Ovary (tissue), 9 donors: ENCODE measurements around the gene USP47. TPM values are rescaled to one million over a fixed set of nuclear protein-coding genes. Genes with fewer than 3 reads are reported as not detected.

Experiments
- DNase-seq, 5 donors: peaks; one replicate each; pipeline ENCODE4 v3.0.0-alpha.2; 2019 to 2020
- H3K27ac ChIP-seq, 2 donors: fragments of 200-600 bp; one replicate each; pipeline versions ENCODE4 v1.5.1 to v1.8.0; 2019 to 2022
- H3K27me3 ChIP-seq: fragments of 200-600 bp; one replicate; pipeline ENCODE4 v1.8.0; 2022
- H3K36me3 ChIP-seq: fragments of 200-600 bp; sonication (generic); one replicate; pipeline ENCODE4 v1.5.1; 2019
- H3K4me1 ChIP-seq: one replicate; pipeline ENCODE4 v1.8.1; 2013; ENCODE audit warnings: mild to moderate bottlenecking, moderate library complexity; ENCODE audit not compliant: insufficient read depth
- H3K4me3 ChIP-seq: fragments of 200-600 bp; sonication (generic); one replicate; pipeline ENCODE4 v1.5.1; 2017
- H3K9me3 ChIP-seq, 2 donors: fragments of 200-600 bp in 1 of 2; sonication (generic) in 1 of 2; one replicate each; pipeline versions ENCODE4 v1.5.1 to v1.8.1; 2013 to 2019; ENCODE audit warnings: mild to moderate bottlenecking in 1 of 2, moderate library complexity in 1 of 2
- CTCF ChIP-seq, 3 donors: fragments of 450-650 bp in 2 of 3; fragments of 200-600 bp in 1 of 3; IDR thresholded peaks; one replicate each; pipeline versions ENCODE4 v1.5.1 to v1.8.0; 2016 to 2022; ENCODE audit warnings: antibody characterized with exemption in 3 of 3, mild to moderate bottlenecking in 1 of 3
- EP300 ChIP-seq: sonication (generic); formaldehyde crosslinking; IDR thresholded peaks from one replicate; pipeline ENCODE4 v1.6.1; 2017; ENCODE audit warnings: antibody characterized with exemption
- POLR2A ChIP-seq: fragments of 450-650 bp; IDR thresholded peaks from one replicate; pipeline ENCODE4 v1.6.1; 2017; ENCODE audit warnings: antibody characterized with exemption, mild to moderate bottlenecking, moderate library complexity
- WGBS, 3 donors: extraction: QIAGEN DNeasy Blood & Tissue Kit in 1 of 3; methylation state at CpG; one replicate each; pipeline versions ENCODE4 v1.1.5 to v1.1.7; 2013 to 2017; 5-methylcytosine and 5-hydroxymethylcytosine counted together
- intact Hi-C, 4 donors: fragments of 100-400 bp; cut with DNase I; formaldehyde crosslinking; loops; one replicate each; pipeline versions ENCODE4 v1.11.0 to v1.15.1; 2022 to 2023
- polyA plus RNA-seq, 2 donors: library from polyadenylated mRNA; stranded (reverse); fragments of 200-250 nt in 1 of 2; fragments of 350-450 nt in 1 of 2; fragmentation: Illumina TruSeq in 1 of 2; extraction: RNeasy Lipid Tissue Mini Kit (QIAGEN cat#74804) in 1 of 2; gene quantifications; one replicate each; pipeline ENCODE4 v1.2.3, GENCODE V29; 2013 to 2014
- total RNA-seq, 7 donors: library from RNA; depleted of rRNA in 2 of 7; stranded (reverse); fragments of >200 nt in 2 of 7; fragmentation: NEBNext Ultra II Directional in 3 of 7; extraction: Animal tissue kit (Norgen Biotek cat#: 25700) in 3 of 7; gene quantifications; one replicate each; pipeline versions ENCODE4 v1.1.0 to v1.2.4, GENCODE V29; 2016 to 2023
- donor health status: DM: no; HTN: no; CAD: no; lungs with moderate emphysema.
- donor health status: DM: no; HTN: no; CAD: no.
- donor health status: Bipolar disorder and iron deficiency.
- donor health status: DM: yes; HTN: yes; CAD: no.
- donor health status: DM: no; HTN: no; CAD: no.
- donor health status: DM: yes; HTN: yes; CAD: no.

The USP47 gene
- total and polyA plus RNA-seq, 9 donors = 26.5 to 70.5 (median 51.2) TPM

- Histone ChIP-seq H3K27me3 (no peaks in the 10 kb centered on the region), H3K27ac (no peak overlapping the region), H3K4me3 (no peak overlapping the region), H3K4me1 (no peaks in the 10 kb centered on the region), H3K36me3 (no peaks in the 10 kb centered on the region), H3K9me3 (no peaks in the 10 kb centered on the region)
- 62 to 75% (median 68%) methylated on average over 8 of the region's 8 CpGs for WGBS, 3 donors
- intact Hi-C loops = no loop called here
- no peak for DNase-seq
- TF ChIP-seq EP300 (no peak), POLR2A (no peak), CTCF (IDR thresholded peaks at IDR 0.05) (no peak)
Measured at GRCh38 chr11:11989774-11990744, 148.3 kb downstream of the USP47 start.

- no peak overlapping the region for H3K27ac ChIP-seq
- no peak overlapping the region for H3K4me3 ChIP-seq
- no peaks in the 10 kb centered on the region for H3K4me1 ChIP-seq
- no peaks in the 10 kb centered on the region for H3K27me3 ChIP-seq
- no peaks in the 10 kb centered on the region for H3K36me3 ChIP-seq
- intact Hi-C loops = no loop called here
- no peak for DNase-seq
- H3K9me3 ChIP-seq = no peaks in the 10 kb centered on the region
- TF ChIP-seq EP300 (no peak), POLR2A (no peak), CTCF (IDR thresholded peaks at IDR 0.05) (no peak)
- WGBS, 3 donors = 90 to 94% (median 90%) methylated on average over 6 of the region's 6 CpGs
Measured at GRCh38 chr11:11992257-11993212, 150.8 kb downstream of the USP47 start.

GRCh38 chr11:11993839-11994238, 152.1 kb downstream of the USP47 start:
- no peak for DNase-seq
- Histone ChIP-seq H3K4me3 (no peak overlapping the region), H3K36me3 (no peaks in the 10 kb centered on the region), H3K9me3 (no peaks in the 10 kb centered on the region), H3K4me1 (no peaks in the 10 kb centered on the region), H3K27ac (no peak overlapping the region), H3K27me3 (no peaks in the 10 kb centered on the region)
- intact Hi-C loops = no loop called here
- TF ChIP-seq CTCF (IDR thresholded peaks at IDR 0.05) (no peak), POLR2A (no peak), EP300 (no peak)
- WGBS, 3 donors = 46 to 62% (median 54%) methylated on average over 8 of the region's 8 CpGs

GRCh38 chr11:11995601-11996000, 153.8 kb downstream of the USP47 start:
- no peak overlapping the region for H3K4me3 ChIP-seq
- TF ChIP-seq POLR2A (no peak), EP300 (no peak), CTCF (IDR thresholded peaks at IDR 0.05) (no peak)
- H3K4me1 ChIP-seq = no peaks in the 10 kb centered on the region
- no peaks in the 10 kb centered on the region for H3K9me3 ChIP-seq
- no peaks in the 10 kb centered on the region for H3K36me3 ChIP-seq
- intact Hi-C loops = no loop called here
- no peaks in the 10 kb centered on the region for H3K27me3 ChIP-seq
- H3K27ac ChIP-seq = no peak overlapping the region
- no peak for DNase-seq
- 91 to 95% (median 92%) methylated on average over 6 of the region's 6 CpGs for WGBS, 3 donors
